Measurements from ENCODE around the gene BCL11A. TPM values are rescaled to one million over a fixed set of nuclear protein-coding genes. Genes with fewer than 3 reads are reported as not detected.
A peak's percentile ranks its signal among the peaks of the same experiment; 100 is the strongest.

The BCL11A gene
- total RNA-seq, 1 experiment from 2014 or later: 1.3 TPM

GRCh38 chr2:60565472-60565871 is 12.0 kb upstream of the BCL11A start:
- intact Hi-C loops (cut with micrococcal nuclease; ENCODE audit: unreplicated experiment): no loop called here
- H3K36me3 ChIP-seq (ENCODE audit: insufficient read depth, low read length, poor library complexity, severe bottlenecking): no peaks in the 10 kb centered on the region
- POLR2A ChIA-PET (ENCODE audit: low non-redundant PET): interaction anchor here (0.6 kb wide), 1 partner anchor 1539 kb away, joined by 3 read pairs; no protein-coding TSS in a partner anchor
- TF ChIP-seq CTCF (conservative IDR thresholded peaks at IDR 0.05; ENCODE audit: low read depth, low read length) (peak; percentile 41; the same call in 1 of the 2 replicates), EZH2 (IDR thresholded peaks at IDR 0.05; ENCODE audit: borderline replicate concordance, low read depth, low read length, poor library complexity, severe bottlenecking) (no peak)
- no peak overlapping the region for H3K4me3 ChIP-seq (ENCODE audit: low read depth, low read length, poor library complexity, severe bottlenecking)
- no peak overlapping the region for H3K27ac ChIP-seq (ENCODE audit: low read depth, low read length, poor library complexity, severe bottlenecking)
- H3K27me3 ChIP-seq (replicated peaks; ENCODE audit: insufficient read depth, low read depth, low read length, poor library complexity): peaks cover 94% of the 10 kb centered on the region
- no peaks in the 10 kb centered on the region for H3K4me1 ChIP-seq (ENCODE audit: insufficient read depth, low read length, poor library complexity, severe bottlenecking)
- CTCF ChIA-PET: interaction anchor here (0.6 to 0.7 kb wide), 3 partner anchors 8 to 850 kb away, joined by 3 to 6 read pairs (median 4); no protein-coding TSS in a partner anchor
- no peaks in the 10 kb centered on the region for H3K9me3 ChIP-seq (ENCODE audit: low read depth, low read length, poor library complexity, severe bottlenecking)
- peak; percentile 61 for DNase-seq (ENCODE audit: low spot score)
- BruUV-seq (replicated peaks): no TSS peak

- no peak overlapping the region for H3K4me3 ChIP-seq (ENCODE audit: low read depth, low read length, poor library complexity, severe bottlenecking)
- DNase-seq (ENCODE audit: low spot score): peak; percentile 56
- intact Hi-C loops (cut with micrococcal nuclease; ENCODE audit: unreplicated experiment): loop anchor here (5.0 kb wide), 2 partner anchors 111 to 436 kb away; no protein-coding TSS in a partner anchor
- CTCF ChIA-PET: interaction anchor here (0.7 to 1.8 kb wide), 3 partner anchors 21 to 438 kb away, joined by 3 to 10 read pairs (median 4); no protein-coding TSS in a partner anchor
- no peak overlapping the region for H3K27ac ChIP-seq (ENCODE audit: low read depth, low read length, poor library complexity, severe bottlenecking)
- no TSS peak for BruUV-seq (replicated peaks)
- peaks cover 92% of the 10 kb centered on the region for H3K27me3 ChIP-seq (replicated peaks; ENCODE audit: insufficient read depth, low read depth, low read length, poor library complexity)
- peaks cover 9% of the 10 kb centered on the region for H3K4me1 ChIP-seq (ENCODE audit: insufficient read depth, low read length, poor library complexity, severe bottlenecking)
- POLR2A ChIA-PET (ENCODE audit: low non-redundant PET): no interaction called here
- TF ChIP-seq EZH2 (IDR thresholded peaks at IDR 0.05; ENCODE audit: borderline replicate concordance, low read depth, low read length, poor library complexity, severe bottlenecking) (no peak), CTCF (conservative IDR thresholded peaks at IDR 0.05; ENCODE audit: low read depth, low read length) (peak; percentile 66)
- no peaks in the 10 kb centered on the region for H3K9me3 ChIP-seq (ENCODE audit: low read depth, low read length, poor library complexity, severe bottlenecking)
- H3K36me3 ChIP-seq (ENCODE audit: insufficient read depth, low read length, poor library complexity, severe bottlenecking): no peaks in the 10 kb centered on the region
Measured at GRCh38 chr2:60560734-60561644, 7.5 kb upstream of the BCL11A start.

GRCh38 chr2:60559880-60560279 is 6.4 kb upstream of the BCL11A start:
- POLR2A ChIA-PET (ENCODE audit: low non-redundant PET): no interaction called here
- Histone ChIP-seq H3K9me3 (ENCODE audit: low read depth, low read length, poor library complexity, severe bottlenecking) (no peaks in the 10 kb centered on the region), H3K36me3 (ENCODE audit: insufficient read depth, low read length, poor library complexity, severe bottlenecking) (no peaks in the 10 kb centered on the region), H3K27me3 (replicated peaks; ENCODE audit: insufficient read depth, low read depth, low read length, poor library complexity) (peaks cover 92% of the 10 kb centered on the region), H3K27ac (ENCODE audit: low read depth, low read length, poor library complexity, severe bottlenecking) (no peak overlapping the region), H3K4me3 (ENCODE audit: low read depth, low read length, poor library complexity, severe bottlenecking) (no peak overlapping the region), H3K4me1 (ENCODE audit: insufficient read depth, low read length, poor library complexity, severe bottlenecking) (peaks cover 14% of the 10 kb centered on the region)
- no peak for DNase-seq (ENCODE audit: low spot score)
- intact Hi-C loops (cut with micrococcal nuclease; ENCODE audit: unreplicated experiment): loop anchor here (5.0 to 10.0 kb wide), 4 partner anchors 112 to 1795 kb away; no protein-coding TSS in a partner anchor
- CTCF ChIA-PET: interaction anchor here (1.8 kb wide), 1 partner anchor 22 kb away, joined by 10 read pairs; no protein-coding TSS in a partner anchor
- TF ChIP-seq CTCF (conservative IDR thresholded peaks at IDR 0.05; ENCODE audit: low read depth, low read length): no peak
- TF ChIP-seq EZH2 (IDR thresholded peaks at IDR 0.05; ENCODE audit: borderline replicate concordance, low read depth, low read length, poor library complexity, severe bottlenecking): no peak
- no TSS peak for BruUV-seq (replicated peaks)

All from A673 (cell line).